Activated CD8-positive, alpha-beta T cell treated with anti-CD3 and anti-CD28 coated beads for 36 hours (primary cell): ENCODE measurements around the gene IL37. TPM values are rescaled to one million over a fixed set of nuclear protein-coding genes. Genes with fewer than 3 reads are reported as not detected.
"Not testable (repeated sequence)": the region's sequence is repeated elsewhere in the genome, so short reads cannot be mapped to it uniquely, and the experiment has no call there.

ENCODE experiments used
- ATAC-seq: fragments of 200-7000 bp; cut with Tn5 transposase; one replicate; pipeline ENCODE4 v1.10.0; 2021; ENCODE audit warnings: mild to moderate bottlenecking, moderate library complexity
- CTCF ChIA-PET: fragments of 350-600 bp; sonication (Branson Sonifier 250); formaldehyde crosslinking; loops from one replicate; lab custom pipeline; 2021; ENCODE audit warnings: antibody characterized with exemption; lab: Charles Lee
- POLR2A ChIA-PET: fragments of 350-600 bp; sonication (Branson Sonifier 250); formaldehyde crosslinking; loops from one replicate; lab custom pipeline; 2021; ENCODE audit warnings: antibody characterized with exemption; lab: Charles Lee
- DNase-seq: peaks from one replicate; pipeline ENCODE4 v3.0.0-alpha.2; 2020
- H3K27ac Mint-ChIP-seq: one replicate; pipeline ENCODE4 v1.8.0; 2021; ENCODE audit warnings: mild to moderate bottlenecking, mixed read lengths
- H3K27me3 Mint-ChIP-seq: one replicate; pipeline ENCODE4 v1.8.0; 2021; ENCODE audit warnings: mixed read lengths
- H3K36me3 Mint-ChIP-seq: one replicate; pipeline ENCODE4 v1.8.0; 2021; ENCODE audit warnings: low read depth, mixed read lengths
- H3K4me1 Mint-ChIP-seq: one replicate; pipeline ENCODE4 v1.8.0; 2021; ENCODE audit warnings: low read depth, mixed read lengths
- H3K4me3 Mint-ChIP-seq: one replicate; pipeline ENCODE4 v1.8.0; 2021; ENCODE audit warnings: mild to moderate bottlenecking, moderate library complexity, mixed read lengths
- H3K9me3 Mint-ChIP-seq: one replicate; pipeline ENCODE4 v1.8.0; 2021; ENCODE audit warnings: mixed read lengths
- intact Hi-C: fragments of 100-400 bp; cut with micrococcal nuclease; formaldehyde crosslinking; loops from one replicate; pipeline ENCODE4 v1.10.0; 2022
- total RNA-seq, 2 experiments: library from RNA; stranded (reverse); gene quantifications; one replicate each; pipeline ENCODE4 v1.2.3, GENCODE V29; 2021
- TF ChIP-seq, protein P1 (sequence below): fragments of 200-600 bp; IDR thresholded peaks from one replicate; pipeline ENCODE4 v1.8.0; 2022; ENCODE audit warnings: antibody characterized with exemption, mild to moderate bottlenecking

The IL37 gene
- total RNA-seq, 2 experiments from 2014 or later = not detected

DNA sequence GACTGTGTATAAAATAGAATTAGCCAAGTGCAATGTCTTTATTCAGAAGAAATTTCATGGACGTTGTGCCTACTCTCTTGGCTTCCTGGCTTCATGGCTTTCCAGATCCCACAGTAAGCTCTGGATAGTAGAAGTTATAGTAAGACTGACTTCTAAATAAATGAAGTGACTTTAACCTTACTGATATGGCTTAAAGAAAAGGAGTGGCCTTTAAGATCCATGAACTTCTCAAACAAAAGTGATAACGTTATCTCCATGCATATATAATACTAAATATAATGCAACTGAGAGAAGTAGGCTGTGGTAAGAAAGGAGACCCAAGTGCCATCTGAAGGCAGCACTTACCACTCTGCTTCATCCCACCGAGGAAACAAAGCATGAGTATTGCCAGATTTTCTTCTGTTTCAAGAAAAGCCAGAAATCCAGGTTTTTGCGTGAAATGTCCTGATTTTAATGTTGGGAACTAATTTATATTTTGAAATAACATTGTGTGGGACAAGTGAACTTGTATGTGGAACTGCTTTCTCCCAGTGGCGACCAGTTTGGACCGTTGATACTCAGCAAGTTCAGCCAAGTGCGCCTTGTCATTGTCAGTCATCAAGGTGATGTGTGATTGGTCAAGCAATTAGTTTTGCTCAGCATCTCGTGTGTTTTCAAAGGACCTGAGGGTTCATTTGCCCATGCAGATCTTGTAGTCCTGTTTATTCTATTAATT is 13.9 kb upstream of the IL37 start:
- intact Hi-C loops = no loop called here
- no peak overlapping the region for H3K27ac Mint-ChIP-seq
- TF ChIP-seq, protein P1, sequence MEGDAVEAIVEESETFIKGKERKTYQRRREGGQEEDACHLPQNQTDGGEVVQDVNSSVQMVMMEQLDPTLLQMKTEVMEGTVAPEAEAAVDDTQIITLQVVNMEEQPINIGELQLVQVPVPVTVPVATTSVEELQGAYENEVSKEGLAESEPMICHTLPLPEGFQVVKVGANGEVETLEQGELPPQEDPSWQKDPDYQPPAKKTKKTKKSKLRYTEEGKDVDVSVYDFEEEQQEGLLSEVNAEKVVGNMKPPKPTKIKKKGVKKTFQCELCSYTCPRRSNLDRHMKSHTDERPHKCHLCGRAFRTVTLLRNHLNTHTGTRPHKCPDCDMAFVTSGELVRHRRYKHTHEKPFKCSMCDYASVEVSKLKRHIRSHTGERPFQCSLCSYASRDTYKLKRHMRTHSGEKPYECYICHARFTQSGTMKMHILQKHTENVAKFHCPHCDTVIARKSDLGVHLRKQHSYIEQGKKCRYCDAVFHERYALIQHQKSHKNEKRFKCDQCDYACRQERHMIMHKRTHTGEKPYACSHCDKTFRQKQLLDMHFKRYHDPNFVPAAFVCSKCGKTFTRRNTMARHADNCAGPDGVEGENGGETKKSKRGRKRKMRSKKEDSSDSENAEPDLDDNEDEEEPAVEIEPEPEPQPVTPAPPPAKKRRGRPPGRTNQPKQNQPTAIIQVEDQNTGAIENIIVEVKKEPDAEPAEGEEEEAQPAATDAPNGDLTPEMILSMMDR = no peak
- H3K36me3 Mint-ChIP-seq = no peaks in the 10 kb centered on the region
- no peaks in the 10 kb centered on the region for H3K9me3 Mint-ChIP-seq
- DNase-seq (no peak), ATAC-seq (no peak)
- no peaks in the 10 kb centered on the region for H3K4me1 Mint-ChIP-seq
- H3K27me3 Mint-ChIP-seq = peaks cover 2% of the 10 kb centered on the region
- POLR2A ChIA-PET = no interaction called here
- no peak overlapping the region for H3K4me3 Mint-ChIP-seq
- CTCF ChIA-PET = interaction anchor here (1.2 kb wide), 1 partner anchor 12 kb away, joined by 4 read pairs; no protein-coding TSS in a partner anchor

DNA sequence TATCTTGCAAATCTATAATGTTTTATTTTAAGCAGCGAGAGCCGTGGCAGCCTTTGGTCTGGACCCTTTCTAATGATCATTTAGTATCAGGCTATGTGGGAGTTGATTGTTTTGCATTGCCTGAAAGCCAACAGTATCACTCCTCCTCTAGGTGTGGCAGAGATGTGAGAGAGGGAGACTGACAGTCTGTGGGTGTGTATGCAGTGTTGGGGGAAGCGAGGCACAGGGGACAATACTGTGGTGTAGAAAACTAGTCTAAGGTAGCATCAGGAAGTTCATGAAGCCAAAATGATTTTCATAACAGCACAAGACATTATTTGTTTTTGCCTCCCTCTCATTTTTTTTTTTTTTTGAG is 13.4 kb upstream of the IL37 start:
- ChIA-PET CTCF (interaction anchor here (1.4 kb wide), 1 partner anchor 44 kb away, joined by 3 read pairs; no protein-coding TSS in a partner anchor), POLR2A (interaction anchor here (0.5 to 0.7 kb wide), 2 partner anchors 12 to 95 kb away, joined by 3 read pairs; no protein-coding TSS in a partner anchor)
- Mint-ChIP-seq H3K4me1 (no peaks in the 10 kb centered on the region), H3K27me3 (peaks cover 2% of the 10 kb centered on the region), H3K4me3 (no peak overlapping the region), H3K27ac (no peak overlapping the region), H3K36me3 (no peaks in the 10 kb centered on the region), H3K9me3 (no peaks in the 10 kb centered on the region)
- TF ChIP-seq, protein P1 = no peak
- DNase-seq (no peak), ATAC-seq (no peak)
- intact Hi-C loops = no loop called here

DNA sequence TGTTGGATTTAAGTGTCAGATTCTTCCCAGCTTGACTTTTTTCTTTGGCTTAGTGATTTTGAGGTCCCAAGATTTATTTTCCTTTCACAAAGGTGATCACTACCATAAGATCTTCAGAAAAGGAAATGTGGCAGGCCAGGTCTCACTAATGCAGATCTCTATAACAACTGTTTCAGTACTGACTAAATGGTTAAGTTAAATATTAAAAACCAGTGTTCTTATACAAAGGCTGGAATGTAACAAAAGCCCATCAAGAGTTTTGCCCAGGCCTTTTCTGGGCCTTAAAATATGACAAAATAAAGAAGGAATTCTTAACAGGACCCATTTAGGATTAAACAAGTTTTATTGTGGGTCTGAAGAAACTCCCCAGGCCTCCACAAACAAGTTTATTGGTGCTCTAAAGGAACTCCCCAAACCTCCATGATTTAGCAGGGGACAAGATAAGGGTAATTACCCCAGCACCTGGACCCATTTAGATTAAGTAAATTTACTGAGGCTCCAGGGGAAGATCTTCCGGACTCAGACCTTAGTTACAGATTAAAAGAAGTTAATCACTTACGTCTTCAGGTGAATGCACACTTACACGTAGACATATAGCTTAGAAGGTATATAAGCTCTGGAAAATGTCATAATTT is 9.4 kb upstream of the IL37 start:
- ATAC-seq, H3K4me1 Mint-ChIP-seq, DNase-seq, H3K4me3 Mint-ChIP-seq, POLR2A ChIA-PET, H3K27me3 Mint-ChIP-seq, intact Hi-C loops, H3K36me3 Mint-ChIP-seq, H3K9me3 Mint-ChIP-seq, H3K27ac Mint-ChIP-seq: not testable (repeated sequence)
- CTCF ChIA-PET = interaction anchor here (1.9 to 4.0 kb wide), 3 partner anchors 16 to 175 kb away, joined by 9 to 21 read pairs (median 12); no protein-coding TSS in a partner anchor

DNA sequence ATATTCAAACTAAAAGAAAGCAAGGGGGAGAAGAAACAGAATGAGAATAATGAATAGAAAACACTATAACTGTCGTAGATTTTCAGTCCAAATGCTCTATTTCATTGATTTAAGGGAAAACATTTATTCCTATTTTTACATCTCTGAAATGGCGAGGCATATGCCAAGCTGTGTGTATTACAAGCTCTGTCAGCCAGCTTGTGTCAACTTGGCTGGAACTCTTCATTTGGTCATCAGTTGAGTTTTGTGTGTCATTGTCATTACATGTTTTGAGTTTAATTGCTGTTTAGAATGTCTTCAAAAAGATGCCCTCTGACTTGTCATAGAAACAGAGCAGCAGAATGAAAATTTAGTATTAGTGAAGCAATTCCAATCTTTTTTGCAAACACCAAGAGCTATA is 8.1 kb upstream of the IL37 start:
- intact Hi-C loops = no loop called here
- H3K27me3 Mint-ChIP-seq = no peaks in the 10 kb centered on the region
- CTCF ChIA-PET = interaction anchor here (1.1 to 4.0 kb wide), 5 partner anchors 11 to 176 kb away, joined by 3 to 21 read pairs (median 9); no protein-coding TSS in a partner anchor
- no peak overlapping the region for H3K27ac Mint-ChIP-seq
- H3K9me3 Mint-ChIP-seq = no peaks in the 10 kb centered on the region
- ATAC-seq (no peak), DNase-seq (no peak)
- TF ChIP-seq, protein P1 = no peak
- no peak overlapping the region for H3K4me3 Mint-ChIP-seq
- no peaks in the 10 kb centered on the region for H3K4me1 Mint-ChIP-seq
- H3K36me3 Mint-ChIP-seq = no peaks in the 10 kb centered on the region
- POLR2A ChIA-PET = interaction anchor here (1.9 kb wide), 1 partner anchor 12 kb away, joined by 4 read pairs; no protein-coding TSS in a partner anchor

DNA sequence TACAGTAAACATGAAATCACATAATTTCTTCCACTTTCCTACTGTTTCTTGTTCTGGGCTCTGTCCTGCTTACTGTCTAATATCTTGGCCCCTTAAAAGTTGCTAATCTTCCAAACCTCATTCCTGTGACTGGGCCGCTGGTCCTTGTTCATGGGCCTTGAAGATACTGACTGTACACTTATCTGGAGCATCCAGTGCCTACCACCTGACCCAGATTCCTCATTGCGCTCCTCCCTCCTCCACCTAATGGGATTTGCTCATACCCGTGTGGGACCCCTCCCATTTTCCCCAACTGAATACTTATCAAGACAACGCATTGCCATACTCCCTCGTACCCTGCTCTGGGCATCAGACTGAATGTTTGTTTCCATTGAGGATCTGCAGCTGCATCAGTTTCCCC is 6.1 kb upstream of the IL37 start:
- intact Hi-C loops = no loop called here
- POLR2A ChIA-PET = interaction anchor here (1.9 kb wide), 1 partner anchor 10 kb away, joined by 4 read pairs; no protein-coding TSS in a partner anchor
- Mint-ChIP-seq H3K27me3 (no peaks in the 10 kb centered on the region), H3K4me1 (no peaks in the 10 kb centered on the region), H3K27ac (no peak overlapping the region), H3K36me3 (no peaks in the 10 kb centered on the region), H3K4me3 (no peak overlapping the region), H3K9me3 (no peaks in the 10 kb centered on the region)
- ATAC-seq (no peak), DNase-seq (no peak)
- TF ChIP-seq, protein P1 = no peak
- CTCF ChIA-PET = interaction anchor here (1.1 to 4.0 kb wide), 4 partner anchors 19 to 179 kb away, joined by 3 to 21 read pairs (median 4); no protein-coding TSS in a partner anchor
